SK-N-SH treated with all-trans-retinoic acid at 6 μM for 48 hours (cell line): ENCODE results near the gene IQCM.

ENCODE experiments used
- ARNTL ChIP-seq: fragments of 450-650 bp; formaldehyde crosslinking; IDR thresholded peaks from 2 replicates; pipeline ENCODE4 v1.5.0; 2020; ENCODE audit warnings: low read depth, mild to moderate bottlenecking, moderate library complexity, borderline replicate concordance
- CREB5 ChIP-seq: fragments of 250-450 bp; sonication (Bioruptor Pico); IDR thresholded peaks from 2 replicates; pipeline ENCODE4 v1.5.1; 2020; ENCODE audit warnings: low read depth, mild to moderate bottlenecking, moderate library complexity
- ESRRG ChIP-seq: fragments of 250-450 bp; sonication (Bioruptor Pico); IDR thresholded peaks from 2 replicates; pipeline ENCODE4 v1.6.1; 2021; ENCODE audit warnings: mild to moderate bottlenecking
- GLIS3 ChIP-seq: fragments of 250-450 bp; sonication (Bioruptor Pico); IDR thresholded peaks from 2 replicates; pipeline ENCODE4 v1.5.0; 2020; ENCODE audit warnings: mild to moderate bottlenecking, moderate library complexity
- ISL1 ChIP-seq: fragments of 250-450 bp; sonication (Bioruptor Pico); IDR thresholded peaks from 2 replicates; pipeline ENCODE4 v2.1.2; 2022; ENCODE audit warnings: mild to moderate bottlenecking, moderate library complexity
- OSR1 ChIP-seq: fragments of 250-450 bp; sonication (Bioruptor Pico); IDR thresholded peaks from 2 replicates; pipeline ENCODE4 v1.8.0; 2022; ENCODE audit warnings: moderate library complexity, mild to moderate bottlenecking, inconsistent platforms
- PATZ1 ChIP-seq: fragments of 250-450 bp; sonication (Bioruptor Pico); IDR thresholded peaks from 2 replicates; pipeline ENCODE4 v1.8.0; 2020; ENCODE audit warnings: mild to moderate bottlenecking, moderate library complexity, borderline replicate concordance
- PPARA ChIP-seq: fragments of 250-450 bp; sonication (Bioruptor Pico); IDR thresholded peaks from 2 replicates; pipeline ENCODE4 v1.5.0; 2020; ENCODE audit warnings: mild to moderate bottlenecking, borderline replicate concordance
- RARB ChIP-seq: fragments of 250-450 bp; sonication (Bioruptor Pico); IDR thresholded peaks from 2 replicates; pipeline ENCODE4 v1.8.0; 2021; ENCODE audit warnings: mild to moderate bottlenecking, moderate library complexity
- ZC3H10 ChIP-seq: fragments of 250-450 bp; sonication (Bioruptor Pico); IDR thresholded peaks from 2 replicates; pipeline ENCODE4 v1.5.1; 2021; ENCODE audit warnings: mild to moderate bottlenecking, moderate library complexity
- ZFP3 ChIP-seq: fragments of 250-450 bp; sonication (Bioruptor Pico); IDR thresholded peaks from 2 replicates; pipeline ENCODE4 v1.5.0; 2020; ENCODE audit warnings: mild to moderate bottlenecking, moderate library complexity
- ZFP30 ChIP-seq: fragments of 450-650 bp; formaldehyde crosslinking; IDR thresholded peaks from 2 replicates; pipeline ENCODE4 v1.5.0; 2022; ENCODE audit warnings: mild to moderate bottlenecking, moderate library complexity
- ZNF70 ChIP-seq: fragments of 450-650 bp; formaldehyde crosslinking; IDR thresholded peaks from 2 replicates; pipeline ENCODE4 v1.5.0; 2020; ENCODE audit warnings: mild to moderate bottlenecking, moderate library complexity
- ZNF8 ChIP-seq: fragments of 450-650 bp; formaldehyde crosslinking; IDR thresholded peaks from 2 replicates; pipeline ENCODE4 v1.5.0; 2020; ENCODE audit warnings: mild to moderate bottlenecking, moderate library complexity

- no peak for TF ChIP-seq CREB5
- TF ChIP-seq PATZ1 (CRISPR knock-in tag), result no peak
- TF ChIP-seq ZFP3, result no peak
- no peak for TF ChIP-seq ESRRG
- no peak for TF ChIP-seq ZNF8
- no peak for TF ChIP-seq ARNTL (CRISPR knock-in tag)
- TF ChIP-seq OSR1 (CRISPR knock-in tag), result no peak
- TF ChIP-seq RARB (CRISPR knock-in tag), result no peak
- TF ChIP-seq ZFP30 (CRISPR knock-in tag), result no peak
- TF ChIP-seq PPARA (CRISPR knock-in tag), result no peak
- no peak for TF ChIP-seq ZNF70 (CRISPR knock-in tag)
- TF ChIP-seq GLIS3 (CRISPR knock-in tag), result no peak
- no peak for TF ChIP-seq ZC3H10 (CRISPR knock-in tag)
- no peak for TF ChIP-seq ISL1 (CRISPR knock-in tag)
These were observed 16.1 kb downstream of the IQCM start for GRCh38 chr4:149799546-149799945.
